Measurements from ENCODE around the gene LURAP1L.

DNA sequence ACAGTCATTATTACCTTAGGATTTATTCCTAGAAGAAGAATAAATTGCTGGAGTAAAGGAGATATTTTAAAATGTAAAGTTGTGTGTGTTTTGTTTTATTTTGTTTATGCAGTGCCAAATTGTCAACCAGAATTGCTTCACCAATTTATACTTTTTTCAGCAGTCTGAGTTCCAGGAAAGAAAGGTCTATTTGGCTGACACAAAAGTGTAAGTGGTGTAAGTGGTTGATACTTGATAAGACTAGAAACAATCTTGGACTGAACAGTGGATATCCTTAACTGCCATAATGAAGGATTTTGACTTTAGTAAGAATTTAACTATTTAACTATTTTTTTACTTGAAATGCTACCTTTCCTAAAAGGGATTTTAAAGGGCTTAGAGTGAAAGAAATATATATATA lies 43.9 kb upstream of the LURAP1L start:
- TF ChIP-seq, protein P1, sequence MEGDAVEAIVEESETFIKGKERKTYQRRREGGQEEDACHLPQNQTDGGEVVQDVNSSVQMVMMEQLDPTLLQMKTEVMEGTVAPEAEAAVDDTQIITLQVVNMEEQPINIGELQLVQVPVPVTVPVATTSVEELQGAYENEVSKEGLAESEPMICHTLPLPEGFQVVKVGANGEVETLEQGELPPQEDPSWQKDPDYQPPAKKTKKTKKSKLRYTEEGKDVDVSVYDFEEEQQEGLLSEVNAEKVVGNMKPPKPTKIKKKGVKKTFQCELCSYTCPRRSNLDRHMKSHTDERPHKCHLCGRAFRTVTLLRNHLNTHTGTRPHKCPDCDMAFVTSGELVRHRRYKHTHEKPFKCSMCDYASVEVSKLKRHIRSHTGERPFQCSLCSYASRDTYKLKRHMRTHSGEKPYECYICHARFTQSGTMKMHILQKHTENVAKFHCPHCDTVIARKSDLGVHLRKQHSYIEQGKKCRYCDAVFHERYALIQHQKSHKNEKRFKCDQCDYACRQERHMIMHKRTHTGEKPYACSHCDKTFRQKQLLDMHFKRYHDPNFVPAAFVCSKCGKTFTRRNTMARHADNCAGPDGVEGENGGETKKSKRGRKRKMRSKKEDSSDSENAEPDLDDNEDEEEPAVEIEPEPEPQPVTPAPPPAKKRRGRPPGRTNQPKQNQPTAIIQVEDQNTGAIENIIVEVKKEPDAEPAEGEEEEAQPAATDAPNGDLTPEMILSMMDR (IDR thresholded peaks at IDR 0.05), result no peak
- TF ChIP-seq, protein P2, sequence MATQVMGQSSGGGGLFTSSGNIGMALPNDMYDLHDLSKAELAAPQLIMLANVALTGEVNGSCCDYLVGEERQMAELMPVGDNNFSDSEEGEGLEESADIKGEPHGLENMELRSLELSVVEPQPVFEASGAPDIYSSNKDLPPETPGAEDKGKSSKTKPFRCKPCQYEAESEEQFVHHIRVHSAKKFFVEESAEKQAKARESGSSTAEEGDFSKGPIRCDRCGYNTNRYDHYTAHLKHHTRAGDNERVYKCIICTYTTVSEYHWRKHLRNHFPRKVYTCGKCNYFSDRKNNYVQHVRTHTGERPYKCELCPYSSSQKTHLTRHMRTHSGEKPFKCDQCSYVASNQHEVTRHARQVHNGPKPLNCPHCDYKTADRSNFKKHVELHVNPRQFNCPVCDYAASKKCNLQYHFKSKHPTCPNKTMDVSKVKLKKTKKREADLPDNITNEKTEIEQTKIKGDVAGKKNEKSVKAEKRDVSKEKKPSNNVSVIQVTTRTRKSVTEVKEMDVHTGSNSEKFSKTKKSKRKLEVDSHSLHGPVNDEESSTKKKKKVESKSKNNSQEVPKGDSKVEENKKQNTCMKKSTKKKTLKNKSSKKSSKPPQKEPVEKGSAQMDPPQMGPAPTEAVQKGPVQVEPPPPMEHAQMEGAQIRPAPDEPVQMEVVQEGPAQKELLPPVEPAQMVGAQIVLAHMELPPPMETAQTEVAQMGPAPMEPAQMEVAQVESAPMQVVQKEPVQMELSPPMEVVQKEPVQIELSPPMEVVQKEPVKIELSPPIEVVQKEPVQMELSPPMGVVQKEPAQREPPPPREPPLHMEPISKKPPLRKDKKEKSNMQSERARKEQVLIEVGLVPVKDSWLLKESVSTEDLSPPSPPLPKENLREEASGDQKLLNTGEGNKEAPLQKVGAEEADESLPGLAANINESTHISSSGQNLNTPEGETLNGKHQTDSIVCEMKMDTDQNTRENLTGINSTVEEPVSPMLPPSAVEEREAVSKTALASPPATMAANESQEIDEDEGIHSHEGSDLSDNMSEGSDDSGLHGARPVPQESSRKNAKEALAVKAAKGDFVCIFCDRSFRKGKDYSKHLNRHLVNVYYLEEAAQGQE (IDR thresholded peaks at IDR 0.05), result no peak
- TF ChIP-seq RAD21 (conservative IDR thresholded peaks at IDR 0.05 in 1 of 2, IDR thresholded peaks at IDR 0.05 in 1 of 2), result no peak
- no peak for TF ChIP-seq E2F6 (IDR thresholded peaks at IDR 0.05; ENCODE audit: borderline replicate concordance, low read depth)
